ENCODE results near the gene ECI1.
"Not testable (repeated sequence)": the region's sequence is repeated elsewhere in the genome, so short reads cannot be mapped to it uniquely, and the experiment has no call there.

ECI1 gene

DNA sequence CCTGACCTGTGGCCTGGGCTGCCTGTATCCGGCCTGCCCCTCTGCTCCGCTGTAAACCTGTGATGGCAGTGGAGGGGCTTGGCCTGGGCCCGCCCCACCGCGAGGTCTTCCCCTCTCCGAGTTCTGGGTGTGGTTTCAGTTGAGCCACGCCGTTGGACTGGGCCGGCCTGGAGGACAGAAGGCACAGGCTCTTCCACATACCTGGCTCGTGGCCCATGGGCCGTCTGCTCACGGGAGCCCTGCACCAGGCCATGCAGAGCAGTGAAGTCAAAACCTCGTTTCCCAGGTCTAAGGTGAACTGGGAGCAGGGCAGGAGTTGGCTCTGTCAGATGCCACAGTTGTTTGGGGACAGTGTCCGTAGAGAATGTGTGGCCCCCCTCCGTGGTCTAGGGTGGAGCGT is 22.1 kb upstream of the ECI1 start:
- no peak for DNase-seq
- ATAC-seq (replicated peaks) = no peak
- H3K9me3 Mint-ChIP-seq = no peaks in the 10 kb centered on the region
- no peak overlapping the region for H3K4me3 Mint-ChIP-seq
- H3K36me3 Mint-ChIP-seq = peaks cover 1 to 4% of the 10 kb centered on the region in 2 donors
- peaks cover 11 to 16% of the 10 kb centered on the region in 2 donors for H3K4me1 Mint-ChIP-seq
- H3K27me3 Mint-ChIP-seq = no peaks in the 10 kb centered on the region
- peak overlapping the region; percentile 63 for H3K27ac Mint-ChIP-seq

DNA sequence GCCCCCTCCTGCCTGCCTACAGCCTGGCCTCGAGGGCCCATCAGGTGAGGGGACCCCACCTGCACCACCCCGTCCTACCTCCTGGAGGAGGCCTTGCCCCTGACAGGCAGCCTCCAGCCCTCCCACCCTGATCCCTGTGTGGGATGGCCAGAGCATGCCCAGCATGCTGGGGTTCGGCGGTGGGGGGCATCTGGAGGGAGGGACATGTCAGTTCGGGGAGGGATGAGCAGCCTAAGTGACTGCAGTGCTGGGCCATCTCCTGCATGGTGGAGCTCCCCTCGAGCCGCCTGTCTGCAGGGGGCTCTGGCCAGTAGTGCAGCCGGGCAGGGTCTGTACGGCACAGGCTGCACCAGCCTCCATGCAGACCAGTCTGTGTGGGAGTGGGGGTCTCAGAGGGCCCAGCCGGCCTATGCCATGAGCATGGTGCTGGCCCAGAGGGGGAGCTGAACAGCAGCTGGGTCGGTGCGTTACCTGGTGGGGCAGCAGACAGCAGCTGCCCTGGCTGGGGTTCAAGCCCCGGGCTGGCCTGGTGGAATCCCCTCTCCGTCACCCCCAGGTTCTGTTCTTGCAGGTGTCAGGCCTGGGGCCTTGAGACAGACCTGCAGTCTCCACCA is 20.6 kb upstream of the ECI1 start:
- no peak overlapping the region for H3K27ac Mint-ChIP-seq
- no peak overlapping the region for H3K4me3 Mint-ChIP-seq
- peaks cover 15 to 19% of the 10 kb centered on the region in 2 donors for H3K4me1 Mint-ChIP-seq
- H3K9me3 Mint-ChIP-seq = no peaks in the 10 kb centered on the region
- DNase-seq = no peak
- ATAC-seq (replicated peaks) = no peak
- no peaks in the 10 kb centered on the region for H3K27me3 Mint-ChIP-seq
- peaks cover 1 to 9% of the 10 kb centered on the region in 2 donors for H3K36me3 Mint-ChIP-seq

DNA sequence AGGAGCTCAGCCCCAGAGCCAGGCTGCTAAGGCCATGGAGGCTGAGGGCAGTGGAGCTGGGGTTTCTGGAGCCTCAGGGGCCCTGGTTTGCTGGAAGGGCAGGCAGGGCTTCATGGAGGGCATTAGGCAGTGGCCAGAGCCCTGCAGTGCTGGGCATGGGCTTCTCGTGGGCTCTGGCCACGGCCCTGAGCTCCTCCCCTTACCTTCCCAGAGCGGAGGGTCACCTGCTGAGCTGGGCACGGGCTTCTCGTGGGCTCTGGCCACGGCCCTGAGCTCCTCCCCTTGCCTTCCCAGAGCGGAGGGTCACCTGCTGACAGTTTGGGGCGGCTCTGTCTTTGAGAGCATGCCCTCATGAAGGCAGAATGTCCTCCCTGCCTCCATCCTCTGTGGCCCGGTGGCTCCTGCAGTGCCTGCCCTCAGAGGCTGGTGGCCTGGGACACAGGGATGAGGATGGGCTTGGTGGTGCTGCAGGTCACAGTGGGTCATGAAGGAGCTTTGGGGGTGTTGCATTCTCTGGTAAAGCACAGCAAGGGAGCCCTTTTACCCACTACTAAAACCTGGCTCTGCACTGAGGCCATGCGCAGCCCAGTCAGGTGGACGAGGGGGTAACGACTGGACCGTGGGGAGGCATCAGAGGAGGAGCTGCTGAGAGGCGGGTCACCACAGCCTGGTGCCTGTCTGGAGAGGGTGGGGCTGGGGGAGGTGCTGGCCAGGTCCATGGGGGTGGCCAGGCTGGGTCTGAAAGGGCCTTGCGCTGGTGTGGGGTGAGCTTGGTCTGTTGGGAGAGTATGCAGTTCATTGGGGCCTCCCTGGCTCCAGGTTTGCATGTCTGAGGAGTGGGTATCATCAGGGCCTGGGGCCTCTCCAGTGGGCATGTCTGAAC is 19.4 kb upstream of the ECI1 start:
- Mint-ChIP-seq H3K27me3 (no peaks in the 10 kb centered on the region), H3K27ac (no peak overlapping the region), H3K36me3 (peaks cover 1 to 16% of the 10 kb centered on the region in 2 donors), H3K4me3 (no peak overlapping the region), H3K9me3 (no peaks in the 10 kb centered on the region), H3K4me1 (peaks cover 22 to 30% of the 10 kb centered on the region in 2 donors)
- no peak for ATAC-seq (replicated peaks)
- no peak for DNase-seq

DNA sequence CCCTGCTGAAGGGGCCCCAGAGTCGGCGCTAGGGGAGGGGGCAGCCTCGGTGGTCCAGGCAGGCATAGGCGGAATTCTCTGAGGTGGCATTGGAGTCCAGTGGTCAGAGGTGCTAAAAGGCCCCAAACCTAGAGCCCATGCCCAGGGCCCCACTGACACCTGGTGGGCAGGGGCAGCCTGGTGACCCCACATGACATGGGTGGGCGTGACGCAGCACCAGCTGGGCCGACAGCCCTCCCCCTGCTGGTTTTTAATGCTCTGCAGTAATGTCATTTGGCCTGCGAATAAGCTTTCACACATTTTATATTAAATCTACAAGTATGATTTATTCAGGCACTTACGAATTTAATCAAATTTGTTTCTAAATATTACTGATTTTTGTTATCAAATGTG is 18.7 kb upstream of the ECI1 start:
- Mint-ChIP-seq H3K4me1 (peaks cover 24 to 35% of the 10 kb centered on the region in 2 donors), H3K9me3 (no peaks in the 10 kb centered on the region), H3K36me3 (peaks cover 2 to 18% of the 10 kb centered on the region in 2 donors), H3K27ac (no peak overlapping the region), H3K27me3 (no peaks in the 10 kb centered on the region), H3K4me3 (no peak overlapping the region)
- ATAC-seq (replicated peaks) (no peak), DNase-seq (no peak)

DNA sequence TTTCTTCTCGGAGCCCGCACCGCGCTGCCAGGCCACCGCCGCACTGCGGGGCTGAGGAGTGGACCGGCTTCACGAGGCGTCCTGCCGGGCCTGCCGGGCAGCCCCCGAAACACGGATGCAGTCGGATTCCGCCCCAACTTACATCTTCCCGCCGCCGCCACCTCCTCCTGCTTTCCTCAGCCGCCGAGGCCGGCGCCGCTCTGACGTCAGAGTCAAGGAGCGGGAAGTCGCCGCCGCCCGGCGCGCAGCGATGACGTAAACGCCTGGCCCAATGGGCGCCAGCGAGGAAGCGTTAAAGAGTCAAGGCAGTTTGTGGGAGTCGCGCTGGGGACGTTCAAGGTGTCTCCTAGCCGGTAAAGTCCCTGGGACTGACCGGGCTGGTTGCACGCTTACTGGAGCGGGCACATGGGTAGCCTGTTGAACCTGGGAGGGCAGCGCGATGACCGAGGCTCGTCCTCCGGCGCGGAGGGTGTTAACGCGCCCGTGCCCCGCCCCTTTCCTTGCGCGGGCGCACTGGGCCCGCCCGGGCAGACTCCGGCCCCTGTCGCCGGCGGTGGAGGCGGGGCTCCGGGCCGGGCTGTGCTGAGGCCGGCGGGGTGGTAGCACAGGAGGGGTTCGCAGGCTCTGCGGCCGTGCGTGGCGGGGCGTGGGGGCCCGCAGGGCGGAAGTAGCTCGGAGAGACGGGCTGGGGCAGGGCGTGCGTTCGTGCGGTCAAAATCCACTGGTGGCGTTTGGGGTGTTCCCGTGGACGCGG is 16.7 kb upstream of the ECI1 start, which contains the start of gene RNPS1:
Gene RNPS1 (minus strand): TSS at position 214 of the 754 bp plus-strand sequence. CDS start 3,483 bp downstream, outside the sequence.
- H3K9me3 Mint-ChIP-seq = no peaks in the 10 kb centered on the region
- H3K27ac Mint-ChIP-seq = peak within 1 kb of the TSS; percentile 100
- peak; percentile 97 for DNase-seq
- ATAC-seq (replicated peaks) = peak; percentile 89 to 92
- H3K4me3 Mint-ChIP-seq = peak within 1 kb of the TSS; percentile 94 to 97
- peaks cover 10 to 29% of the 10 kb centered on the region in 2 donors for H3K36me3 Mint-ChIP-seq
- no peaks in the 10 kb centered on the region for H3K27me3 Mint-ChIP-seq
- peaks cover 32 to 45% of the 10 kb centered on the region in 2 donors for H3K4me1 Mint-ChIP-seq

- not testable (repeated sequence) for H3K9me3 Mint-ChIP-seq, H3K27me3 Mint-ChIP-seq, DNase-seq
- Mint-ChIP-seq H3K36me3 (peaks cover 16 to 33% of the 10 kb centered on the region in 2 donors), H3K4me1 (peaks cover 32 to 45% of the 10 kb centered on the region in 2 donors), H3K4me3 (peak overlapping the region; percentile 94 to 97), H3K27ac (peak overlapping the region; percentile 100)
- ATAC-seq (replicated peaks) = peak; percentile 71 to 77
Observed at GRCh38 chr16:2267505-2267912, 16.1 kb upstream of the ECI1 start.

- Mint-ChIP-seq H3K27ac (peak overlapping the region; percentile 100), H3K4me3 (peak overlapping the region; percentile 94 to 97), H3K4me1 (peaks cover 32 to 45% of the 10 kb centered on the region in 2 donors), H3K36me3 (peaks cover 20 to 39% of the 10 kb centered on the region in 2 donors)
- not testable (repeated sequence) for DNase-seq; H3K27me3 Mint-ChIP-seq; H3K9me3 Mint-ChIP-seq; ATAC-seq (replicated peaks)
Observed at GRCh38 chr16:2266887-2267286, 15.5 kb upstream of the ECI1 start.

DNA sequence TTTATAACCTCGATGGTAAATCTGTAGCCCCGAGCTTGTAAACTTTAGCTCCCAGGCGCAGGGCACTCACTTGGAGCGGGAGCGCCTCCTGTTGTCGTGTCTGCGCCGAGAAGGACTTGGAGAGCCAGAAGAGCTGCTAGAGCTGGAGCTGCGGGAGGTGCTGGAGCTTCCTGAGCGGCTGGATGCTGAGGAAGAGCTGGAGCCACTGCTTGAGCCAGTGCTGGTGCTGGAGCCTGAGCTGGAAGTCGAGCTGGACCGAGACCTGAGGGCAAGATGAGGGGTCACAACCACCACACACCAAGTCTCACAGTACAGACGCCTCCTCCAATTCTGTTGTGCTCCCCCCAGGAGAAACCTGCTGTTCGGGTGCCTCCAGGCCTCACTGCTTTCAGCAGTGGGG is 11.6 kb upstream of the ECI1 start:
- Mint-ChIP-seq H3K27ac (peak overlapping the region; percentile 31), H3K4me1 (peaks cover 19 to 28% of the 10 kb centered on the region in 2 donors), H3K36me3 (peaks cover 35 to 50% of the 10 kb centered on the region in 2 donors)
- H3K4me3 Mint-ChIP-seq; H3K27me3 Mint-ChIP-seq; DNase-seq; ATAC-seq (replicated peaks); H3K9me3 Mint-ChIP-seq: not testable (repeated sequence)

GRCh38 chr16:2260250-2260649 is 8.9 kb upstream of the ECI1 start:
- Mint-ChIP-seq H3K4me3 (no peak overlapping the region), H3K4me1 (peaks cover 11 to 14% of the 10 kb centered on the region in 2 donors), H3K9me3 (no peaks in the 10 kb centered on the region), H3K27me3 (no peaks in the 10 kb centered on the region), H3K36me3 (peaks cover 45 to 56% of the 10 kb centered on the region in 2 donors), H3K27ac (no peak overlapping the region)
- DNase-seq (no peak), ATAC-seq (replicated peaks) (no peak)

- not testable (repeated sequence) for ATAC-seq (replicated peaks); DNase-seq; H3K27me3 Mint-ChIP-seq; H3K27ac Mint-ChIP-seq; H3K9me3 Mint-ChIP-seq; H3K4me1 Mint-ChIP-seq; H3K4me3 Mint-ChIP-seq
- peaks cover 46 to 48% of the 10 kb centered on the region in 2 donors for H3K36me3 Mint-ChIP-seq
Observed at GRCh38 chr16:2258530-2258929, 7.1 kb upstream of the ECI1 start.

GRCh38 chr16:2257726-2258125 is 6.3 kb upstream of the ECI1 start:
- no peaks in the 10 kb centered on the region for H3K9me3 Mint-ChIP-seq
- H3K4me3 Mint-ChIP-seq = no peak overlapping the region
- H3K27ac Mint-ChIP-seq = no peak overlapping the region
- DNase-seq (no peak), ATAC-seq (replicated peaks) (no peak)
- peaks cover 12 to 13% of the 10 kb centered on the region in 2 donors for H3K4me1 Mint-ChIP-seq
- H3K27me3 Mint-ChIP-seq = no peaks in the 10 kb centered on the region
- H3K36me3 Mint-ChIP-seq = peaks cover 46 to 54% of the 10 kb centered on the region in 2 donors

GRCh38 chr16:2256531-2257140 is 5.2 kb upstream of the ECI1 start:
- ATAC-seq (replicated peaks) (no peak), DNase-seq (no peak)
- H3K27me3 Mint-ChIP-seq = no peaks in the 10 kb centered on the region
- no peaks in the 10 kb centered on the region for H3K9me3 Mint-ChIP-seq
- peaks cover 16 to 20% of the 10 kb centered on the region in 2 donors for H3K4me1 Mint-ChIP-seq
- H3K27ac Mint-ChIP-seq = peak overlapping the region; percentile 68
- peaks cover 40 to 45% of the 10 kb centered on the region in 2 donors for H3K36me3 Mint-ChIP-seq
- H3K4me3 Mint-ChIP-seq = no peak overlapping the region

DNA sequence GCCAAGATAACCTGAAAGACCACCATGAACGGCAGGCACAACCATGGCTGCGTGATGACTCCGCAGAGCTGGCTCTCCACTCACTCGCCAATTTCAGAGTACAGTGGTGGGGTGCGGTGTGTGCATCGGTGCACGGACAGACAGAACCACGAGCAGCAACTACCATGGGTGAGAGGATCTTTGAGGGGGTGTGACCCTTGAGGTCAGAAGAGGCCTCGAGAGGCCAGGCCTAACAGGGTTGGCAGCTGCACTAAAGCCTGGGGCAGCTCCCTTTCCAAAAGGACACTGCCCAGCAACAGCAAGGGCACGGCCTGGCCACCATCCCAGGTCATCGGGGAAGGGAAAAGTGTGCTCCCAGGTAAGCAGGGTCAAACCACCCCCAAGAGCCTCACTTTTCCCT is 1.9 kb upstream of the ECI1 start:
- no peak for ATAC-seq (replicated peaks)
- Mint-ChIP-seq H3K27ac (peak overlapping the region; percentile 86), H3K36me3 (peaks cover 27 to 40% of the 10 kb centered on the region in 2 donors), H3K9me3 (no peaks in the 10 kb centered on the region), H3K27me3 (no peaks in the 10 kb centered on the region), H3K4me1 (peaks cover 19 to 29% of the 10 kb centered on the region in 2 donors), H3K4me3 (no peak overlapping the region)
- DNase-seq = no peak

DNA sequence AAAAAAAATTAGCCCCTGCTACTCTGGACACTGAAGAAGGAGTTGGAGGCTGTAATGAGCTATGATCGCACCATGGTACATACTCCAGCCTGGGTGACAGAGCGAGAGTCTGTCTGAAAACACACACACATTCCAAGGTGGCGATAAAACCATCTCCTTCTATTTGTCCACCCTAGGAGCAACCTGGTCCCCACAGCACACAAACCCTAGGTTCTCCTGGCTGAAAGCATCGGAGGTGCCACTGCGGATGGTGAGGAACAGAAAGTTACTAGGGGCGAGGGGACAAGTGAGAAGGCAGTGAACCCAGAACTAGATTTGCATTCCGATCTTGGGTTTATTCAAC is 1.4 kb upstream of the ECI1 start:
- Mint-ChIP-seq H3K27ac (peak overlapping the region; percentile 86), H3K4me3 (peak overlapping the region in 1 of 2 donors; percentile 22), H3K36me3 (peaks cover 26 to 38% of the 10 kb centered on the region in 2 donors), H3K4me1 (peaks cover 19 to 29% of the 10 kb centered on the region in 2 donors), H3K27me3 (no peaks in the 10 kb centered on the region), H3K9me3 (no peaks in the 10 kb centered on the region)
- no peak for ATAC-seq (replicated peaks)
- DNase-seq = no peak

Measured in stimulated activated naive B cell treated with anti-CD40 and anti-IgM and Interleukin-4, amounts not matched to agents 10 μg/mL and 1 μg/mL and 100 μg/mL, for 72 hours (primary cell).